Measurements from ENCODE around the gene PCNX3. TPM values are rescaled to one million over a fixed set of nuclear protein-coding genes. Genes with fewer than 3 reads are reported as not detected.

Gene PCNX3
- total and polyA plus RNA-seq, 7 experiments from 2014 or later, result 2.2 to 64.9 (median 54.9) TPM

DNA sequence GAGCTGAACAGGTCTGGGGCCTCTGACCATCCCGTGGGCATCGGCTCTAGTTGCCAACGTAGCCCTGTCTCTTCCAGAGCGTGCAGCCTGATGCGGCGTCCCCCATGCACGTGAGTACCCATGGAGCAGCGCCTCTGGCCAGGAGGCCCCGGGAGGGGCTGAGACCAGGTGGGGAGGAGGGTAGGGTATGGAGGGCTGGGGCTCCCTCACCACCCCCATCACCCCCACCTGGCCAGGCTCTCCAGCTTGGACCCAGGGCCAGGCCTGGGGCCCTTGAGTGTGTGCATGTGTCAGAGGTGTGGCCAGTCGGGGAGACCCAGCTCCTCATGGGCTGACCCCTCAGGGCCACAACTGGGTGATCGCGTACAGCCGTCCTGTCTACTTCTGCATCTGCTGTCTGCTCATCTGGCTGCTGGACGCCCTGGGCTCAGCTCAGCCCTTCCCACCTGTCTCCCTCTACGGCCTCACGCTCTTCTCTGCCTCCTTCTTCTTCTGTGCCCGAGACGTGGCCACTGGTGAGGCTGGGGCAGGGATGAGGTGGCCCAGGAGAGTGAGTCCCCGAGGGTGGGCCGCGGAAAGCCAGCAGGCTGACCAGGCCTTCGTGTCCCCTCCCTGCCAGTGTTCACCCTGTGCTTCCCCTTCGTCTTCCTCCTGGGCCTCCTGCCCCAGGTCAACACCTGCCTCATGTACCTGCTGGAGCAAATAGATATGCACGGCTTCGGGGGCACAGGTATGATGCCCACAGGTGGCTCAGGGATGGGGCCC, 8.5 kb downstream of the PCNX3 start:
- POLR2A ChIA-PET, result interaction anchor here (0.7 to 2.4 kb wide), 3 partner anchors 9 to 27 kb away, joined by 3 to 9 read pairs (median 3); no protein-coding TSS in a partner anchor
- H3K9me3 Mint-ChIP-seq, result no peaks in the 10 kb centered on the region
- H3K4me3 Mint-ChIP-seq, result no peak overlapping the region
- peaks cover 0 to 20% (median 3%) of the 10 kb centered on the region in 5 donors for H3K36me3 Mint-ChIP-seq
- no peak overlapping the region for H3K27ac Mint-ChIP-seq
- peaks cover 7 to 97% (median 20%) of the 10 kb centered on the region in 3 experiments for H3K36me3 ChIP-seq (ENCODE audit: control insufficient read depth in 2 of 3, insufficient read depth in 3 of 3, low read length in 3 of 3)
- H3K4me3 ChIP-seq (ENCODE audit: low read length), result no peak overlapping the region
- H3K4me1 ChIP-seq (ENCODE audit: control insufficient read depth in 2 of 2, insufficient read depth in 2 of 2, low read length in 2 of 2), result peaks cover 3 to 9% of the 10 kb centered on the region in 2 donors
- H3K27me3 ChIP-seq (ENCODE audit: control insufficient read depth in 2 of 2, insufficient read depth in 2 of 2, low read length in 2 of 2), result no peaks in the 10 kb centered on the region
- ATAC-seq (no peak), DNase-seq (no peak)
- H3K27me3 Mint-ChIP-seq, result no peaks in the 10 kb centered on the region
- CTCF ChIA-PET, result interaction anchor here (1.5 kb wide), 1 partner anchor 87 kb away, joined by 6 read pairs; the partner anchor contains the start of gene KAT5
- H3K4me1 Mint-ChIP-seq, result peaks cover 4 to 13% (median 9%) of the 10 kb centered on the region in 7 donors
- no peaks in the 10 kb centered on the region for H3K9me3 ChIP-seq (ENCODE audit: control insufficient read depth in 2 of 3, low read length in 3 of 3)
- no peak overlapping the region for H3K27ac ChIP-seq (ENCODE audit: low read depth, low read length)
- intact Hi-C loops (cut with micrococcal nuclease), result no loop called here

DNA sequence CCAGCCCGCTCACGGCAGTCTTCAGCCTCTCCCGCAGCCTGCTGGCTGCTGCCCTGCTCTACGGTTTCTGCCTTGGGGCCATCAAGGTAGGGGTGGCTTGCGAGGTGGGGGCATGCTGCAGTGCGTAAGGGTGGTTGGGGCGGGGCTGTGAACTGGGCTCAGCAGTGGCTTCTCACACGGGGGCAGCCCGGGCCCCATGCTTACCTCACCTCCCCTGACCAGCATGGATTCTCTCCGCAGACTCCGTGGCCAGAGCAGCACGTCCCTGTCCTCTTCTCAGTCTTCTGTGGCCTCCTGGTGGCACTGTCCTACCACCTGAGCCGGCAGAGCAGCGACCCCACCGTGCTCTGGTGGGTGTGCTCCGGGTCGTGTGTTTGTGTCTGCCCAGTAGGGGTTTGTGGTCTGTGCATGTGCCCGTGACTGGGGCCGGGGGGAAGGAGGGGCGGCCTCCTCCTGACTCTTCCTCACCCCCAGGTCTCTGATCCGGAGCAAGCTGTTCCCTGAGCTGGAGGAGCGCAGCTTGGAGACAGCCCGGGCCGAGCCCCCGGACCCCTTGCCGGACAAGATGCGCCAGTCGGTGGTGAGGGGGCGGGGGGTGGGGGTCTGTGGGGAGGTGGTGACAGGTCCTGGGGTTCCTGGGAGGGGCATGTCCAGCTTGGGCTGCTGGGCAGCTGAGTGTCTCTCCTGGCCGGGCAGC, 9.5 kb downstream of the PCNX3 start:
- Mint-ChIP-seq H3K27me3 (no peaks in the 10 kb centered on the region), H3K27ac (peak overlapping the region in 1 of 9 donors; percentile 36), H3K9me3 (no peaks in the 10 kb centered on the region), H3K4me3 (no peak overlapping the region), H3K36me3 (peaks cover 0 to 17% (median 3%) of the 10 kb centered on the region in 5 donors), H3K4me1 (peaks cover 4 to 13% (median 8%) of the 10 kb centered on the region in 7 donors)
- H3K4me1 ChIP-seq (ENCODE audit: control insufficient read depth in 2 of 2, insufficient read depth in 2 of 2, low read length in 2 of 2), result peaks cover 3 to 9% of the 10 kb centered on the region in 2 donors
- ATAC-seq (no peak), DNase-seq (no peak)
- H3K27me3 ChIP-seq (ENCODE audit: control insufficient read depth in 2 of 2, insufficient read depth in 2 of 2, low read length in 2 of 2), result no peaks in the 10 kb centered on the region
- intact Hi-C loops (cut with micrococcal nuclease), result no loop called here
- H3K4me3 ChIP-seq (ENCODE audit: low read length), result no peak overlapping the region
- CTCF ChIA-PET, result interaction anchor here (0.6 to 2.4 kb wide), 6 partner anchors 10 to 145 kb away, joined by 3 to 13 read pairs (median 6); partner anchors contain the start of genes PCNX3 and SIPA1
- peaks cover 7 to 97% (median 24%) of the 10 kb centered on the region in 3 experiments for H3K36me3 ChIP-seq (ENCODE audit: control insufficient read depth in 2 of 3, insufficient read depth in 3 of 3, low read length in 3 of 3)
- POLR2A ChIA-PET, result interaction anchor here (0.6 to 4.6 kb wide), 8 partner anchors 11 to 384 kb away, joined by 3 to 22 read pairs (median 3); partner anchors contain the start of genes KAT5, MAP3K11, RELA and SIPA1
- H3K27ac ChIP-seq (ENCODE audit: low read depth, low read length), result no peak overlapping the region
- H3K9me3 ChIP-seq (ENCODE audit: control insufficient read depth in 2 of 3, low read length in 3 of 3), result no peaks in the 10 kb centered on the region

DNA sequence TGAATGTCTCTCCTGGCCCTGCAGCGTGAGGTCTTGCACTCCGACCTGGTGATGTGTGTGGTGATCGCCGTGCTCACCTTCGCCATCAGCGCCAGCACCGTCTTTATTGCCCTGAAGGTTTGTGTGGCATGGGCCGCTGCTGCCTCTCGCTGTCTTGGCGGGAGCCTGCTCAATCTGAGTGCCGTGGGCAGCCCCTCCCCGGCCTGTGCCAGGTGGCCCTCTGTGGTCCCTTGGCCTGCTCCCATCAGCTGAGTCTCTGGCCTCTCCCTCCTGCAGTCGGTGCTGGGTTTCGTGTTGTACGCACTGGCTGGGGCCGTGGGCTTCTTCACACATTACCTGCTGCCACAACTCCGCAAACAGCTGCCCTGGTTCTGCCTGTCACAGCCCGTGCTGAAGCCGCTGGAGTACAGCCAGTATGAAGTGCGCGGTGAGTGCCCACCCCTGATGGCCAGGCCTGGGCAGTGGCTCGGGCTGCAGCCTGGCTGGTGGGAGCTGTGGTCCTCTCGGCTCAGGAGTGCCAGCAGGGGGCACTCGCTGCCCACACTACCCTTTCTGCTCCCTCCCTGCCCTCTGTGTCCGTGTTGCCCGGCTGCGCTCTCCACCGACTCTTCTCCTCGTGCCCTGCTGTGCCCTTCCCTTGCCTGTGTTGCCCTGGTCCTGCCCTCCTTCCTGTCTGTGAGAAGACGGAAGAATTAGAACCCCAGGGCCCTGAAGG, 10.2 kb downstream of the PCNX3 start:
- intact Hi-C loops (cut with micrococcal nuclease), result loop anchor here (1.0 to 2.0 kb wide), 6 partner anchors 10 to 364 kb away; partner anchors contain the start of gene PCNX3 (in 1 of the 2)

DNA sequence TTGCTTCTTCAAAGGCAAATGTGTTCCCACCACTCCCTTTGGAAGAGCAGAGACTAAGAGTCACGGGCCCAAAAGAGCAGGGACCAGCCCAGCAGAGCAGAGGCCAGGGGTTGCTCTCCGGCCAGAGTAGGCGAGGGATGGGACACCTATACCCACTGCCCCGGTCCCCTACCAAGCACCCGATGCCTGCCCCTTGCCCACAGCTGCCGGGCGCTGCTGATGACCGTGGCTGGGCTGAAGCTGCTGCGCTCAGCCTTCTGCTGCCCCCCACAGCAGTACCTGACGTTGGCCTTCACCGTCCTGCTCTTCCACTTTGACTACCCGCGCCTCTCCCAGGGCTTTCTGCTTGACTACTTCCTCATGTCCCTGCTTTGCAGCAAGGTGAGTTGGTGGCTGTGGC, 11.6 kb downstream of the PCNX3 start:
- ChIA-PET CTCF (interaction anchor here (0.8 to 2.4 kb wide), 7 partner anchors 12 to 142 kb away, joined by 3 to 13 read pairs (median 5); partner anchors contain the start of genes PCNX3 and SIPA1), POLR2A (interaction anchor here (0.9 to 4.6 kb wide), 4 partner anchors 10 to 191 kb away, joined by 4 to 22 read pairs (median 7); partner anchors contain the start of gene SIPA1)
- Mint-ChIP-seq H3K36me3 (peaks cover 0 to 12% (median 3%) of the 10 kb centered on the region in 5 donors), H3K9me3 (no peaks in the 10 kb centered on the region), H3K4me1 (peaks cover 5 to 12% (median 8%) of the 10 kb centered on the region in 7 donors), H3K4me3 (no peak overlapping the region), H3K27ac (peak overlapping the region in 1 of 9 donors; percentile 12), H3K27me3 (no peaks in the 10 kb centered on the region)
- DNase-seq, result no peak
- no peak for ATAC-seq
- peaks cover 3 to 9% of the 10 kb centered on the region in 2 donors for H3K4me1 ChIP-seq (ENCODE audit: control insufficient read depth in 2 of 2, insufficient read depth in 2 of 2, low read length in 2 of 2)
- H3K36me3 ChIP-seq (ENCODE audit: control insufficient read depth in 2 of 3, insufficient read depth in 3 of 3, low read length in 3 of 3), result peaks cover 7 to 95% (median 20%) of the 10 kb centered on the region in 3 experiments
- intact Hi-C loops (cut with micrococcal nuclease), result loop anchor here in 1 of 2 donors (2.0 kb wide), 1 partner anchor 144 kb away; no protein-coding TSS in a partner anchor
- H3K27ac ChIP-seq (ENCODE audit: low read depth, low read length), result no peak overlapping the region
- H3K27me3 ChIP-seq (ENCODE audit: control insufficient read depth in 2 of 2, insufficient read depth in 2 of 2, low read length in 2 of 2), result no peaks in the 10 kb centered on the region
- no peaks in the 10 kb centered on the region for H3K9me3 ChIP-seq (ENCODE audit: control insufficient read depth in 2 of 3, low read length in 3 of 3)
- H3K4me3 ChIP-seq (ENCODE audit: low read length), result no peak overlapping the region

More for the DNA sequence above, 10.2 kb downstream of the PCNX3 start:
- peaks cover 7 to 97% (median 26%) of the 10 kb centered on the region in 3 experiments for H3K36me3 ChIP-seq (ENCODE audit: control insufficient read depth in 2 of 3, insufficient read depth in 3 of 3, low read length in 3 of 3)
- Mint-ChIP-seq H3K27ac (peak overlapping the region in 4 of 9 donors; percentile 22 to 86 (median 68)), H3K4me1 (peaks cover 4 to 13% (median 7%) of the 10 kb centered on the region in 7 donors), H3K36me3 (peaks cover 0 to 17% (median 3%) of the 10 kb centered on the region in 5 donors), H3K27me3 (no peaks in the 10 kb centered on the region), H3K9me3 (no peaks in the 10 kb centered on the region), H3K4me3 (peak overlapping the region in 1 of 10 donors; percentile 41)
- DNase-seq (peak in 8 of 9 donors; percentile 42 to 68 (median 54)), ATAC-seq (peak; percentile 92)
- ChIA-PET CTCF (interaction anchor here (0.6 to 2.4 kb wide), 10 partner anchors 11 to 144 kb away, joined by 3 to 13 read pairs (median 3); partner anchors contain the start of genes KAT5, PCNX3 and SIPA1), POLR2A (interaction anchor here (0.5 to 4.6 kb wide), 13 partner anchors 9 to 383 kb away, joined by 3 to 22 read pairs (median 4); partner anchors contain the start of genes KAT5, MAP3K11, RELA and SIPA1)
- H3K27ac ChIP-seq (ENCODE audit: low read depth, low read length), result no peak overlapping the region
- no peaks in the 10 kb centered on the region for H3K27me3 ChIP-seq (ENCODE audit: control insufficient read depth in 2 of 2, insufficient read depth in 2 of 2, low read length in 2 of 2)
- H3K9me3 ChIP-seq (ENCODE audit: control insufficient read depth in 2 of 3, low read length in 3 of 3), result no peaks in the 10 kb centered on the region
- H3K4me3 ChIP-seq (ENCODE audit: low read length), result no peak overlapping the region
- H3K4me1 ChIP-seq (ENCODE audit: control insufficient read depth in 2 of 2, insufficient read depth in 2 of 2, low read length in 2 of 2), result peaks cover 3 to 9% of the 10 kb centered on the region in 2 donors

DNA sequence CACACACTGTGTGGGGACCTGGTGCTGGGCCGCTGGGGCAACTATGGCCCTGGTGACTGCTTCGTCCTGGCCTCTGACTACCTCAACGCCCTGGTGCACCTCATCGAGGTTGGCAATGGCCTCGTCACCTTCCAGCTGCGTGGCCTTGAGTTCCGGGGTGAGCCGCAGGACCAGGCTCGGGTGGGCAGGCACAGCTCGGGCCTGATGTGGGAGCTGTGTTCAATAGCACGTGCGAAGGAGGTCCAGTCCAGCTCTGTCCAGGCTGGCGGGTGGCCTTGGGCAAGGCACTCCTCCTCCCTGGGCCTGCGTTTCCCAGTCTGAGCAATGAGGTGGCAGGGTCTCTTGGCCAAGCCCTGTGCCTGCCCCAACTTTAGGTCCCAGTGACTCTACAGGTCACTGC, 14.0 kb downstream of the PCNX3 start:
- H3K27ac Mint-ChIP-seq, result no peak overlapping the region
- Histone ChIP-seq H3K27ac (ENCODE audit: low read depth, low read length) (no peak overlapping the region), H3K4me1 (ENCODE audit: control insufficient read depth in 2 of 2, insufficient read depth in 2 of 2, low read length in 2 of 2) (peaks cover 3 to 19% of the 10 kb centered on the region in 2 donors), H3K9me3 (ENCODE audit: control insufficient read depth in 2 of 3, low read length in 3 of 3) (no peaks in the 10 kb centered on the region), H3K36me3 (ENCODE audit: control insufficient read depth in 2 of 3, insufficient read depth in 3 of 3, low read length in 3 of 3) (peaks cover 7 to 85% (median 10%) of the 10 kb centered on the region in 3 experiments), H3K27me3 (ENCODE audit: control insufficient read depth in 2 of 2, insufficient read depth in 2 of 2, low read length in 2 of 2) (no peaks in the 10 kb centered on the region), H3K4me3 (ENCODE audit: low read length) (no peak overlapping the region)
- no peak overlapping the region for H3K4me3 Mint-ChIP-seq
- ChIA-PET POLR2A (interaction anchor here (0.8 to 4.6 kb wide), 3 partner anchors 9 to 24 kb away, joined by 3 to 22 read pairs (median 8); partner anchors contain the start of gene SIPA1), CTCF (no interaction called here)
- DNase-seq (no peak), ATAC-seq (no peak)
- H3K36me3 Mint-ChIP-seq, result peaks cover 0 to 5% (median 2%) of the 10 kb centered on the region in 5 donors
- intact Hi-C loops (cut with micrococcal nuclease), result no loop called here
- no peaks in the 10 kb centered on the region for H3K9me3 Mint-ChIP-seq
- peaks cover 11 to 22% (median 16%) of the 10 kb centered on the region in 7 donors for H3K4me1 Mint-ChIP-seq
- H3K27me3 Mint-ChIP-seq, result no peaks in the 10 kb centered on the region
